Mesendoderm (in vitro differentiated cells): ENCODE results near the gene SECTM1.

Source experiments
- DNase-seq: peaks from one replicate; pipeline ENCODE4 v3.0.0; 2013
- H2AK5ac ChIP-seq: 2 replicates; pipeline ENCODE4 v1.6.1; 2013; ENCODE audit warnings: low read length, inconsistent platforms
- H2BK120ac ChIP-seq: 2 replicates; pipeline ENCODE4 v1.6.1; 2013; ENCODE audit warnings: low read depth, mild to moderate bottlenecking, low read length, moderate library complexity, mixed read lengths
- H2BK15ac ChIP-seq: replicated peaks from 2 replicates; pipeline ENCODE4 v1.6.1; 2013; ENCODE audit warnings: low read depth, mild to moderate bottlenecking, moderate library complexity
- H2BK5ac ChIP-seq: 2 replicates; pipeline ENCODE4 v1.6.1; 2013; ENCODE audit warnings: low read length, inconsistent platforms
- H3K18ac ChIP-seq: 2 replicates; pipeline ENCODE4 v1.6.1; 2013; ENCODE audit warnings: mild to moderate bottlenecking, low read length, mixed read lengths
- H3K23ac ChIP-seq: one replicate; pipeline ENCODE4 v1.6.1; 2013; ENCODE audit warnings: low read length
- H3K27ac ChIP-seq: 2 replicates; pipeline ENCODE4 v1.5.1; 2013; ENCODE audit warnings: low read depth, mild to moderate bottlenecking, inconsistent platforms, low read length, moderate library complexity
- H3K27me3 ChIP-seq: 2 replicates; pipeline ENCODE4 v1.6.1; 2013; ENCODE audit warnings: low read length, control low read depth, mild to moderate bottlenecking, inconsistent platforms; ENCODE audit not compliant: insufficient read depth, poor library complexity
- H3K36me3 ChIP-seq: 2 replicates; pipeline ENCODE4 v1.6.1; 2013; ENCODE audit warnings: low read length, inconsistent platforms; ENCODE audit not compliant: control insufficient read depth, insufficient read depth
- H3K4ac ChIP-seq: one replicate; pipeline ENCODE4 v1.6.1; 2013; ENCODE audit warnings: low read depth, mild to moderate bottlenecking, low read length, moderate library complexity
- H3K4me1 ChIP-seq: 2 replicates; pipeline ENCODE4 v1.6.1; 2013; ENCODE audit warnings: low read depth, low read length, inconsistent platforms; ENCODE audit not compliant: control insufficient read depth
- H3K4me2 ChIP-seq: 2 replicates; pipeline ENCODE4 v1.6.1; 2013; ENCODE audit warnings: low read length
- H3K4me3 ChIP-seq: 2 replicates; pipeline ENCODE4 v1.5.1; 2013; ENCODE audit warnings: mild to moderate bottlenecking, low read length
- H3K56ac ChIP-seq: one replicate; pipeline ENCODE4 v1.6.1; 2013; ENCODE audit warnings: low read length
- H3K79me1 ChIP-seq: 2 replicates; pipeline ENCODE4 v1.6.1; 2013; ENCODE audit warnings: low read length, inconsistent platforms
- H3K79me2 ChIP-seq: 2 replicates; pipeline ENCODE4 v1.6.1; 2013; ENCODE audit warnings: mild to moderate bottlenecking, low read length; ENCODE audit not compliant: control insufficient read depth, insufficient read depth
- H3K9ac ChIP-seq: 2 replicates; pipeline ENCODE4 v1.6.1; 2013; ENCODE audit warnings: low read length, inconsistent platforms
- H4K5ac ChIP-seq: one replicate; pipeline ENCODE4 v1.6.1; 2013; ENCODE audit warnings: low read length
- H4K8ac ChIP-seq: one replicate; pipeline ENCODE4 v1.6.1; 2013; ENCODE audit warnings: low read depth, mild to moderate bottlenecking, control low read depth, low read length, moderate library complexity
- WGBS: extraction: QIAGEN DNeasy Blood & Tissue Kit; methylation state at CpG from one replicate; pipeline ENCODE4 v1.1.7; 2013; ENCODE audit warnings: low lambda C conversion rate, missing lambda C conversion rate; ENCODE audit not compliant: insufficient coverage; ENCODE audit errors: extremely low coverage; 5-methylcytosine and 5-hydroxymethylcytosine counted together

SECTM1 gene

GRCh38 chr17:82309656-82310570 lies 23.7 kb downstream of the SECTM1 start:
- Histone ChIP-seq H3K79me2 (no peaks in the 10 kb centered on the region), H3K18ac (no peak overlapping the region), H3K27ac (no peak overlapping the region), H2BK5ac (no peak overlapping the region), H4K5ac (no peak overlapping the region), H2BK15ac (no peak overlapping the region), H3K4me3 (no peak overlapping the region), H2BK120ac (no peak overlapping the region), H3K9ac (no peak overlapping the region), H3K79me1 (no peaks in the 10 kb centered on the region), H4K8ac (no peak overlapping the region), H3K27me3 (no peaks in the 10 kb centered on the region), H2AK5ac (no peak overlapping the region), H3K56ac (no peak overlapping the region), H3K4me1 (no peaks in the 10 kb centered on the region), H3K4me2 (no peak overlapping the region), H3K23ac (no peak overlapping the region), H3K36me3 (no peaks in the 10 kb centered on the region), H3K4ac (no peak overlapping the region)
- WGBS: no CpG with 5 or more reads among the region's 27 CpGs
- no peak for DNase-seq

- H3K4me1 ChIP-seq: no peaks in the 10 kb centered on the region
- no peak overlapping the region for H2BK5ac ChIP-seq
- H4K8ac ChIP-seq: no peak overlapping the region
- H2BK15ac ChIP-seq: no peak overlapping the region
- no peak overlapping the region for H3K56ac ChIP-seq
- WGBS: no CpG with 5 or more reads among the region's 20 CpGs
- no peaks in the 10 kb centered on the region for H3K79me2 ChIP-seq
- DNase-seq: no peak
- H2BK120ac ChIP-seq: no peak overlapping the region
- no peak overlapping the region for H2AK5ac ChIP-seq
- H4K5ac ChIP-seq: no peak overlapping the region
- H3K4me2 ChIP-seq: no peak overlapping the region
- H3K27me3 ChIP-seq: no peaks in the 10 kb centered on the region
- no peak overlapping the region for H3K9ac ChIP-seq
- no peaks in the 10 kb centered on the region for H3K79me1 ChIP-seq
- no peak overlapping the region for H3K23ac ChIP-seq
- H3K4me3 ChIP-seq: no peak overlapping the region
- H3K18ac ChIP-seq: no peak overlapping the region
- no peaks in the 10 kb centered on the region for H3K36me3 ChIP-seq
- H3K27ac ChIP-seq: no peak overlapping the region
- no peak overlapping the region for H3K4ac ChIP-seq
Measured at GRCh38 chr17:82305727-82306300, 27.8 kb downstream of the SECTM1 start.

- H3K36me3 ChIP-seq: no peaks in the 10 kb centered on the region
- no peaks in the 10 kb centered on the region for H3K27me3 ChIP-seq
- H4K5ac ChIP-seq: no peak overlapping the region
- no peak overlapping the region for H3K56ac ChIP-seq
- no peaks in the 10 kb centered on the region for H3K79me1 ChIP-seq
- no peak overlapping the region for H2AK5ac ChIP-seq
- no CpG with 5 or more reads among the region's 23 CpGs for WGBS
- no peak overlapping the region for H3K23ac ChIP-seq
- no peak overlapping the region for H3K18ac ChIP-seq
- no peak overlapping the region for H2BK15ac ChIP-seq
- H4K8ac ChIP-seq: no peak overlapping the region
- no peak overlapping the region for H3K9ac ChIP-seq
- H3K79me2 ChIP-seq: no peaks in the 10 kb centered on the region
- no peak overlapping the region for H3K27ac ChIP-seq
- H2BK120ac ChIP-seq: no peak overlapping the region
- H2BK5ac ChIP-seq: no peak overlapping the region
- no peak overlapping the region for H3K4me2 ChIP-seq
- H3K4me3 ChIP-seq: no peak overlapping the region
- H3K4ac ChIP-seq: no peak overlapping the region
- no peaks in the 10 kb centered on the region for H3K4me1 ChIP-seq
- DNase-seq: no peak
Measured at GRCh38 chr17:82304826-82305726, 28.5 kb downstream of the SECTM1 start.

GRCh38 chr17:82303944-82304808 lies 29.4 kb downstream of the SECTM1 start:
- Histone ChIP-seq H3K79me1 (no peaks in the 10 kb centered on the region), H3K79me2 (no peaks in the 10 kb centered on the region), H3K4ac (no peak overlapping the region), H3K23ac (no peak overlapping the region), H3K27me3 (no peaks in the 10 kb centered on the region), H3K4me3 (no peak overlapping the region), H3K36me3 (no peaks in the 10 kb centered on the region), H3K27ac (no peak overlapping the region), H3K4me1 (no peaks in the 10 kb centered on the region), H3K9ac (no peak overlapping the region), H2AK5ac (no peak overlapping the region), H3K56ac (no peak overlapping the region), H2BK120ac (no peak overlapping the region), H4K5ac (no peak overlapping the region), H3K4me2 (no peak overlapping the region), H3K18ac (no peak overlapping the region), H2BK15ac (no peak overlapping the region), H2BK5ac (no peak overlapping the region), H4K8ac (no peak overlapping the region)
- DNase-seq: no peak
- no CpG with 5 or more reads among the region's 26 CpGs for WGBS
